Stimulated activated naive CD8-positive, alpha-beta T cell treated with anti-CD3 and anti-CD28 coated beads, Interleukin-15, Interleukin-2, amounts not matched to agents 100 ng/mL and 50 ng/mL, for 24 hours (primary cell): Measurements from ENCODE around the gene MBOAT1.

Experiments
- H3K27ac Mint-ChIP-seq: one replicate; pipeline ENCODE4 v1.8.0; 2021; ENCODE audit warnings: mild to moderate bottlenecking, mixed read lengths
- H3K27me3 Mint-ChIP-seq: one replicate; pipeline ENCODE4 v1.8.0; 2021; ENCODE audit warnings: mixed read lengths
- H3K36me3 Mint-ChIP-seq: one replicate; pipeline ENCODE4 v1.8.0; 2021; ENCODE audit warnings: low read depth, mixed read lengths
- H3K4me1 Mint-ChIP-seq: one replicate; pipeline ENCODE4 v1.8.0; 2021; ENCODE audit warnings: low read depth, mixed read lengths
- H3K4me3 Mint-ChIP-seq: one replicate; pipeline ENCODE4 v1.8.0; 2021; ENCODE audit warnings: mild to moderate bottlenecking, mixed read lengths
- H3K9me3 Mint-ChIP-seq: one replicate; pipeline ENCODE4 v1.8.0; 2021; ENCODE audit warnings: mixed read lengths

Gene MBOAT1

DNA sequence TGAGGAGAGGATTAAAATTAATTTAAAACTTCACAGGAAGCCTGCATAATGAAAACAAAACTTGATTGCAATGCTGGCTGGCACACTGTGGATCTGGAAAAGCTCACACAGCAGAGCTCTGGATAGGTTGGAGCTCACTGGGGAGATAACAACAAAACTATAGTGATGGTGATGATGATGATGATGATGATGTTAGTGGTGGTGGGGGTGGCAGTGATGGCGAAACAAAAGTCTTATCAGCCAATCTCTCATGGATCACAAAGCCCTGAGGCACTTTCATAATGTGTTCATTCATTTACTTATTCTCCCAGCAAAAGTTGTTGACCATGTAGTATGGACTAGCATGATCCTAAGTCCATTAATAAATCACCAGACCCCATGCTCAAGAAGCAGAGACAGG lies 152.0 kb downstream of the MBOAT1 start:
- Mint-ChIP-seq H3K4me3 (no peak overlapping the region), H3K9me3 (peaks cover 4% of the 10 kb centered on the region), H3K27ac (no peak overlapping the region), H3K27me3 (no peaks in the 10 kb centered on the region), H3K36me3 (no peaks in the 10 kb centered on the region), H3K4me1 (no peaks in the 10 kb centered on the region)

DNA sequence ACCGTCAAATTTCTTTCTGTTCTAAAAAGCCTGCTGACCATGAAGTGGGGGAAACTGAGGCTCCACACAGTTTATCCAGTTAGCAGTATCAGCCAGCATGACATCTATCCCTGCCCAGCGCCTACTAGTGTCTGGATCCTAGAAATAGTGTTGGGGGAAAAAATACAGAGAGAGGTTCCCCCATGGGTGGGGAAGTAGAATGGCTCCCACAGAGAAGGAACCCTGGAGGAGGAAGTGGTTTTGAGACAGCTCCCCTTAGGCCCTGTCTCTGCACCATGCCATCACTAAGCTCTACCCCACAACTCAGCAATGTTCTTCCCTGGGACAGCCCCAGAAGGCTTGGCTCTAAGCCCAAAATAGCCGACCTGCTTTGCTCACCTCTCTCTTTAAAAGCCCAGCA lies 153.4 kb downstream of the MBOAT1 start:
- Mint-ChIP-seq H3K4me3 (no peak overlapping the region), H3K9me3 (peaks cover 4% of the 10 kb centered on the region), H3K4me1 (no peaks in the 10 kb centered on the region), H3K27ac (no peak overlapping the region), H3K36me3 (no peaks in the 10 kb centered on the region), H3K27me3 (no peaks in the 10 kb centered on the region)

DNA sequence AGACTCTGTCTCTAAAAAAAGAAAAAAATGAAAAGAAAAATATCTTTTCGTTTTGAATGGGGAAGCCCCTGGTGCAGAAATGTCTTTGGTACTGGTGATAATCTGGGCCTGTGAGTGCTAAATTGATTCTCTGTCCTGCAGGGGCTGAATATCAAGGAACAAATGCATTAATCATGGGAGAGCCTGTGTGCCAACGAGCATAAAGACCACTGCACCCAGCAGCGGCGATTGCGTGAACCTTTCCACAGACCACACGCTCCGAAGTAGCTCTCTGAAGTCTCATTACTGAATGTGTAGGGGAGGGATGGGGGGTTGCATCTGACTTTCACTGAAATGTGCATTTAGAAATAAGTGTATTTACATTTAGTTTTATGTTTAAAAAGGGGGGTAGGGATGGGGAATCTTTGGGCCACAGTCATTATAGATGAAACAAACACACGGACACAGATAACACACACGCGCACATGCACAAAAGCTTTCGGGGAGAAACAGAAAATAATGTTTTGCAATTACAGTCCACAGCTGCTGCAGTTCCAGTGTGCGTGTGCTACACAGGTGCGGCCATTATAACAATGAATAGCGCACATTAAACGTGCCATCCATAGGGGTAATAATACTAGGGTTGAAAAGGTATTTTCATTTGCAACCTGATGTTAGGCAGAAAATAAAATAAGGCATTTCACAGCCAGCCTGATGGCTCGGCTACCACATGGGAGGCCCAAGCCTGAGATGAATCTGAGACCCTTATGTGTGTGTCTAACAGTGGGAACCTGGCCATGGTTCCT lies 154.0 kb downstream of the MBOAT1 start:
- Mint-ChIP-seq H3K27me3 (no peaks in the 10 kb centered on the region), H3K4me1 (no peaks in the 10 kb centered on the region), H3K4me3 (no peak overlapping the region), H3K9me3 (peaks cover 4% of the 10 kb centered on the region), H3K36me3 (no peaks in the 10 kb centered on the region), H3K27ac (no peak overlapping the region)

DNA sequence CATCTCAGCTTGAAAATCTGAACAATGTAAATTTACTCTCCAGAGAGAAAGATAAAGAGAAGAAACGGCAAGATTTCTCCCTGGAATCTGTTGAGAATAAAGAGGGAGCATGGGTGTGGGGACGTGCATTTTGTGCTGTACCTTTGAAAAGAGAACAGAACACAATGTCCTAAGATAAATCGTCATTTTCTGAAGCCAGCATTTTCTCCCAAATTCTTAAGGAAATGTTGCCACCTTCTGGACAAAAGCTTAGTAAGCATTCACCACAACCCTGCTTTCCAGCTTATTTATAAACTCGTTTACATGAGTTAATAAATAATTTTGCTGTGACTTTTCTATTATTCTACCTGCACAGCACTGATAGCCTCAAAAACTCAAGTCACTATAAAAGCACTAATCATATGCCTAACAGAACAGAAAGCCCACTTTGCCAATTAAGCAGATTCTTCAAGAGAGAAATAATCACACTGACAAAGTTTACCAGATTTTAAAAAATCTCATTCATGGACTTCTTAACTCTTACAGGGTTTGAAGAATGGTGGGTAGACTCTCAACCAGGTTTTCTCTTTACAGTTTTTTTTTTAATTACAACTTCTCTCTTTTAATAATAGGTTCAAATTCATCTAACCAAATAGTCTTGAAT lies 155.8 kb downstream of the MBOAT1 start:
- Mint-ChIP-seq H3K36me3 (no peaks in the 10 kb centered on the region), H3K27ac (no peak overlapping the region), H3K4me1 (no peaks in the 10 kb centered on the region), H3K9me3 (peaks cover 4% of the 10 kb centered on the region), H3K27me3 (no peaks in the 10 kb centered on the region), H3K4me3 (no peak overlapping the region)

DNA sequence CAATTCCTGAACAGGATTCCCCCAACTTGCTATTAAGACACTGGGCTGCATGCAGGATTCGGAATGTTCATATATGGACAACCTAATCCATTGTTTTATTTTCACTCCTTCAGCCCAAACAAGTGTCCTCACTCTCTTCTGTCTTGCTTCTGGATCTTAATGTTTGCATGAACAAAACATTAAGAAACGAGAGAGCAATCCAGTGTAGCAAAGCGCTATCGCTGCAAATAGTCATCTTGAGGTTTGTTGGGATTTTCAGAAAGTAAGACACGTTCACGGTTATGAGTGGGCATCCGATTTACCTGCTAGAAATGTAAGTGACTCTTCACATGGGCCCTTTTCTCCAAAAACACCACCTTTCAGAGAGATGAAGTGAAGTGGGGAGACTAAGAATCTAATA lies 156.4 kb downstream of the MBOAT1 start:
- peaks cover 4% of the 10 kb centered on the region for H3K9me3 Mint-ChIP-seq
- no peaks in the 10 kb centered on the region for H3K36me3 Mint-ChIP-seq
- no peaks in the 10 kb centered on the region for H3K4me1 Mint-ChIP-seq
- no peaks in the 10 kb centered on the region for H3K27me3 Mint-ChIP-seq
- H3K4me3 Mint-ChIP-seq: no peak overlapping the region
- H3K27ac Mint-ChIP-seq: no peak overlapping the region
